Measurements from ENCODE around the gene MED27.

The MED27 gene

GRCh38 chr9:131862261-131862660 lies 217.4 kb downstream of the MED27 start:
- no peak for DNase-seq (ENCODE audit: low read depth in 1 of 2, low spot score in 1 of 2)
- Histone ChIP-seq H3K27me3 (ENCODE audit: insufficient read depth, poor library complexity, severe bottlenecking) (no peaks in the 10 kb centered on the region), H3K27ac (replicated peaks) (no peak overlapping the region), H3K4me3 (replicated peaks; ENCODE audit: insufficient read depth, low read length) (no peak overlapping the region)
- TF ChIP-seq POLR2AphosphoS5 (IDR thresholded peaks at IDR 0.05; ENCODE audit: low read depth), result no peak
- TF ChIP-seq REST (IDR thresholded peaks at IDR 0.05; ENCODE audit: insufficient replicate concordance, low read depth), result no peak
- TF ChIP-seq GABPA (IDR thresholded peaks at IDR 0.05; ENCODE audit: low read depth), result no peak
- TF ChIP-seq CTCF (IDR thresholded peaks at IDR 0.05; ENCODE audit: insufficient read depth, low read length), result no peak
- no peak for TF ChIP-seq SPI1 (IDR thresholded peaks at IDR 0.05; ENCODE audit: borderline replicate concordance, low read depth)

- TF ChIP-seq GABPA (IDR thresholded peaks at IDR 0.05; ENCODE audit: low read depth), result no peak
- no peak for TF ChIP-seq SPI1 (IDR thresholded peaks at IDR 0.05; ENCODE audit: borderline replicate concordance, low read depth)
- TF ChIP-seq POLR2AphosphoS5 (IDR thresholded peaks at IDR 0.05; ENCODE audit: low read depth), result no peak
- no peak for TF ChIP-seq CTCF (IDR thresholded peaks at IDR 0.05; ENCODE audit: insufficient read depth, low read length)
- no peak for TF ChIP-seq REST (IDR thresholded peaks at IDR 0.05; ENCODE audit: insufficient replicate concordance, low read depth)
Measured at GRCh38 chr9:131860430-131860829, 219.2 kb downstream of the MED27 start.

GRCh38 chr9:131858147-131858546 lies 221.5 kb downstream of the MED27 start:
- Histone ChIP-seq H3K4me3 (replicated peaks; ENCODE audit: insufficient read depth, low read length) (no peak overlapping the region), H3K27me3 (ENCODE audit: insufficient read depth, poor library complexity, severe bottlenecking) (no peaks in the 10 kb centered on the region), H3K27ac (replicated peaks) (no peak overlapping the region)
- TF ChIP-seq CTCF (IDR thresholded peaks at IDR 0.05; ENCODE audit: insufficient read depth, low read length), result no peak
- TF ChIP-seq GABPA (IDR thresholded peaks at IDR 0.05; ENCODE audit: low read depth), result no peak
- no peak for TF ChIP-seq REST (IDR thresholded peaks at IDR 0.05; ENCODE audit: insufficient replicate concordance, low read depth)
- TF ChIP-seq POLR2AphosphoS5 (IDR thresholded peaks at IDR 0.05; ENCODE audit: low read depth), result no peak
- TF ChIP-seq SPI1 (IDR thresholded peaks at IDR 0.05; ENCODE audit: borderline replicate concordance, low read depth), result no peak
- no peak for DNase-seq (ENCODE audit: low read depth in 1 of 2, low spot score in 1 of 2)

More at GRCh38 chr9:131860430-131860829, 219.2 kb downstream of the MED27 start:
- Histone ChIP-seq H3K27me3 (ENCODE audit: insufficient read depth, poor library complexity, severe bottlenecking) (no peaks in the 10 kb centered on the region), H3K4me3 (replicated peaks; ENCODE audit: insufficient read depth, low read length) (no peak overlapping the region), H3K27ac (replicated peaks) (no peak overlapping the region)
- DNase-seq (ENCODE audit: low read depth in 1 of 2, low spot score in 1 of 2), result no peak

All from HL-60 (cell line).